Chondrocyte (in vitro differentiated cells): ENCODE measurements around the gene SOX6. TPM values are rescaled to one million over a fixed set of nuclear protein-coding genes. Genes with fewer than 3 reads are reported as not detected.

Experiments
- DNase-seq: peaks from one replicate; pipeline ENCODE4 v3.0.0; 2021; ENCODE audit warnings: mixed read lengths, low spot score
- H3K27ac Mint-ChIP-seq: one replicate; pipeline ENCODE4 v1.8.0; 2021; ENCODE audit warnings: mild to moderate bottlenecking, moderate library complexity, mixed read lengths; ENCODE audit not compliant: unreplicated experiment
- H3K27me3 Mint-ChIP-seq: 2 replicates; pipeline ENCODE4 v1.8.0; 2021; ENCODE audit warnings: low read depth, mixed read lengths
- H3K36me3 Mint-ChIP-seq: 2 replicates; pipeline ENCODE4 v1.8.0; 2021; ENCODE audit warnings: low read depth, mixed read lengths
- H3K4me1 Mint-ChIP-seq: 2 replicates; pipeline ENCODE4 v1.8.0; 2021; ENCODE audit warnings: low read depth, mild to moderate bottlenecking, mixed read lengths
- H3K4me3 Mint-ChIP-seq: one replicate; pipeline ENCODE4 v1.8.0; 2021; ENCODE audit warnings: mild to moderate bottlenecking, moderate library complexity, mixed read lengths; ENCODE audit not compliant: unreplicated experiment
- H3K9me3 Mint-ChIP-seq: 2 replicates; pipeline ENCODE4 v1.8.0; 2021; ENCODE audit warnings: low read depth, mixed read lengths
- total RNA-seq: library from RNA; stranded (reverse); gene quantifications from 3 replicates; pipeline ENCODE4 v1.2.1, GENCODE V29; 2021
- TF ChIP-seq, protein P1 (sequence below): fragments of 200-600 bp; sonication (generic); IDR thresholded peaks from 2 replicates; pipeline ENCODE4 v1.5.0; 2021; ENCODE audit warnings: antibody characterized with exemption, mild to moderate bottlenecking, moderate library complexity

Gene SOX6
- total RNA-seq, 1 donor from 2014 or later: 29.9 TPM

DNA sequence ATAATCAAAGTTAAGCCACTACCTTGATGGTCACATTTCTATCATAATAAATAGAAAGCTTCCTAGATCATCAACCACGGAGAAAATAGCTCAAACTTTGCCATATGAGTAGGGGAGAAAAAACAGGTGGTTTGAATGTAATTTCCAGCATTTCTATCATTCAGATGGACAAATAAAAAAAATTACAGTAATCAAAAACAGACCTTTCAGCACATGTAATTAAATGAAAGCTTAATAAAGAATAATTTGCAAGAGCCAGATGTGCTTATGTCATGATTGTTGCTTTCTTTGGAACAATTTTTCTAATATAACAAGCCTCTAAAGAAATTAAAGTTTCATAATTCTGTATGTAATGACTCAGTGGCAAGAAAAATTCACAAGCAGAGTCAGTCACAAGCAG, 297.0 kb downstream of the SOX6 start:
- no peak overlapping the region for H3K4me3 Mint-ChIP-seq
- H3K9me3 Mint-ChIP-seq: peaks cover 9% of the 10 kb centered on the region
- H3K36me3 Mint-ChIP-seq: peaks cover 9% of the 10 kb centered on the region

DNA sequence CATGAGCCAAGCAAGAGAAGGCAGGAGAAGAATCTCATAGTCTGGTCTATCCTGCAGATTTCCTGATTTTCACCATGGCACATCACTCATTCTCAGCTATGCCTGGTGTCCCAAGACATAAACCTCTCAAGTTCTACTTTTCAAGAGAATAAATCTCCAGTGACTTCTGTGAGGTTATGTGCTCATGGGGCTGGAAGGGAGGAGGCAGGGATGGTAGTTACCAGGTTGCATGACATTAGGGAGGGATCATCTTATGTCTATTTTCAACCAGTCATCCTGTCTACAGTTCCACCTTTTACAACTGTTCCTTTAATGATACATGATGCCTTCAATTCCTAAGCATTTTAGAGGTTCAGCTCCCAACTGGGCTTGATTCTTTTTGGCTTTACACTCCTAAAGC, 297.7 kb downstream of the SOX6 start:
- TF ChIP-seq, protein P1, sequence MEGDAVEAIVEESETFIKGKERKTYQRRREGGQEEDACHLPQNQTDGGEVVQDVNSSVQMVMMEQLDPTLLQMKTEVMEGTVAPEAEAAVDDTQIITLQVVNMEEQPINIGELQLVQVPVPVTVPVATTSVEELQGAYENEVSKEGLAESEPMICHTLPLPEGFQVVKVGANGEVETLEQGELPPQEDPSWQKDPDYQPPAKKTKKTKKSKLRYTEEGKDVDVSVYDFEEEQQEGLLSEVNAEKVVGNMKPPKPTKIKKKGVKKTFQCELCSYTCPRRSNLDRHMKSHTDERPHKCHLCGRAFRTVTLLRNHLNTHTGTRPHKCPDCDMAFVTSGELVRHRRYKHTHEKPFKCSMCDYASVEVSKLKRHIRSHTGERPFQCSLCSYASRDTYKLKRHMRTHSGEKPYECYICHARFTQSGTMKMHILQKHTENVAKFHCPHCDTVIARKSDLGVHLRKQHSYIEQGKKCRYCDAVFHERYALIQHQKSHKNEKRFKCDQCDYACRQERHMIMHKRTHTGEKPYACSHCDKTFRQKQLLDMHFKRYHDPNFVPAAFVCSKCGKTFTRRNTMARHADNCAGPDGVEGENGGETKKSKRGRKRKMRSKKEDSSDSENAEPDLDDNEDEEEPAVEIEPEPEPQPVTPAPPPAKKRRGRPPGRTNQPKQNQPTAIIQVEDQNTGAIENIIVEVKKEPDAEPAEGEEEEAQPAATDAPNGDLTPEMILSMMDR: no peak
- peaks cover 3% of the 10 kb centered on the region for H3K4me1 Mint-ChIP-seq
- peaks cover 9% of the 10 kb centered on the region for H3K9me3 Mint-ChIP-seq
- H3K4me3 Mint-ChIP-seq: no peak overlapping the region
- H3K27ac Mint-ChIP-seq: no peak overlapping the region
- DNase-seq: no peak
- H3K27me3 Mint-ChIP-seq: no peaks in the 10 kb centered on the region
- H3K36me3 Mint-ChIP-seq: peaks cover 9% of the 10 kb centered on the region

More for the DNA sequence above, 297.0 kb downstream of the SOX6 start:
- no peak for DNase-seq
- no peaks in the 10 kb centered on the region for H3K27me3 Mint-ChIP-seq
- TF ChIP-seq, protein P1: no peak
- H3K27ac Mint-ChIP-seq: no peak overlapping the region
- H3K4me1 Mint-ChIP-seq: peaks cover 3% of the 10 kb centered on the region

DNA sequence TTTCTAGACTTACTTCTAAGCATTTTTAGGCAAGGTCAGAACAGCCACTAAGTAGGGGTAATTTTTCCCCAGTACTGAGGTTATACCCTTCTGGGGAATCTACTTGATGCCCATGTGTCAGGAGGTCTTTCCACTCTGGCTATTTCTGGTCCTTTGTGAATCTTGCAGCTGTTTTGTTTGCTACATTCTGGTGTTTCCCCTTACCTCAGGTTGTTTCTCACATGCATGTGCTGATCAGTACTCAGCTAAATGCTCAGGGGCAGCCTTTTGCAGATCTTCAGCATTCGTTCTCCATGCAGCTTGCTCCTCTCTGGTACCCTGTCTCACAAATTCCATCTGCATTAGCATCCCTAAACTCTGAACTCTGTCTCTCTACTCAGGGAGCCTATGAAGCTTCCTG, 303.6 kb downstream of the SOX6 start:
- Mint-ChIP-seq H3K9me3 (peaks cover 7% of the 10 kb centered on the region), H3K27me3 (no peaks in the 10 kb centered on the region), H3K4me1 (peaks cover 3% of the 10 kb centered on the region), H3K36me3 (peaks cover 14% of the 10 kb centered on the region), H3K4me3 (no peak overlapping the region), H3K27ac (no peak overlapping the region)
- no peak for DNase-seq
- TF ChIP-seq, protein P1: no peak

DNA sequence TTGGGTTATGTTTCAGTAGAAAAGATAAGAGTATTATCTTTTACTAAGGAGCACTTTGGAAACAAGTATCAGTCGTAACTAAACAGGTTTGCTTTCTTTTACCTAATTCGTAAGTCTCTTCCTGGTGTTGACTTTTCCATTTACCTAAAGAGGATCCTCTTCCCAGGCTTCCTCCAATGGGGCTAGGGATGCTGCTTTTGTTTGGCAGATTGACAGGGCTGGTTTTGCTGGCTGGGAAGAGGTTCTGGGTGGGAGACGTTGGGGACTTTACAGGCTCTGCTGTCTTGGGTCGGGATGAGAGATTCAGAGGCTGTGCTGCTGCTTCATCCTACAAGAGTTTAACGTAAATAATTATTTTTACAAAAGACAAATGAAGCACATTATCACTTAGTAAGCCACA, 306.7 kb downstream of the SOX6 start:
- Mint-ChIP-seq H3K4me3 (no peak overlapping the region), H3K27me3 (no peaks in the 10 kb centered on the region), H3K9me3 (peaks cover 7% of the 10 kb centered on the region), H3K36me3 (peaks cover 20% of the 10 kb centered on the region), H3K4me1 (no peaks in the 10 kb centered on the region), H3K27ac (no peak overlapping the region)
- TF ChIP-seq, protein P1: no peak
- DNase-seq: no peak

DNA sequence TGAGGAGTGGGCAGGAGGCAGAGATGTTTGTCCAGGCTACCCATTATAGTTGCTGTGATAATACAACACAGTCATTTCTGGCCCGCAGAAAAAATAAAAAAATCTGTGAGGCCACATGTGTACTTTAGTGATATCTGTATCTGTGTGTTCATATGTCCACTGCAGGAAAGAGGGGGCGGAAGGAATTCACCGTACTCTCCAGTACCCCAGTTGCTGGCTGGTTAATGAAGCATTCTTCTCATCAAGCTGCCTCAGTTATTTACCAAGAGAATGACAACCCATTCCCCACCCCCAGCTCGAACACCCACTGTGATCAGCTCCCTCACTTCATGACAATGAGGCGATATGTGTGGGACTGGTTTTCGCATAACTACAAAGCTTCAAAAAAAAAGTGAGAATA, 309.3 kb downstream of the SOX6 start:
- no peak overlapping the region for H3K27ac Mint-ChIP-seq
- H3K4me3 Mint-ChIP-seq: no peak overlapping the region
- H3K36me3 Mint-ChIP-seq: peaks cover 13% of the 10 kb centered on the region
- no peak for DNase-seq
- no peaks in the 10 kb centered on the region for H3K9me3 Mint-ChIP-seq
- H3K4me1 Mint-ChIP-seq: no peaks in the 10 kb centered on the region
- H3K27me3 Mint-ChIP-seq: no peaks in the 10 kb centered on the region
- TF ChIP-seq, protein P1: no peak
